ENCODE measurements around the gene CHD1.
"Not testable (repeated sequence)": the region's sequence is repeated elsewhere in the genome, so short reads cannot be mapped to it uniquely, and the experiment has no call there.

The CHD1 gene

DNA sequence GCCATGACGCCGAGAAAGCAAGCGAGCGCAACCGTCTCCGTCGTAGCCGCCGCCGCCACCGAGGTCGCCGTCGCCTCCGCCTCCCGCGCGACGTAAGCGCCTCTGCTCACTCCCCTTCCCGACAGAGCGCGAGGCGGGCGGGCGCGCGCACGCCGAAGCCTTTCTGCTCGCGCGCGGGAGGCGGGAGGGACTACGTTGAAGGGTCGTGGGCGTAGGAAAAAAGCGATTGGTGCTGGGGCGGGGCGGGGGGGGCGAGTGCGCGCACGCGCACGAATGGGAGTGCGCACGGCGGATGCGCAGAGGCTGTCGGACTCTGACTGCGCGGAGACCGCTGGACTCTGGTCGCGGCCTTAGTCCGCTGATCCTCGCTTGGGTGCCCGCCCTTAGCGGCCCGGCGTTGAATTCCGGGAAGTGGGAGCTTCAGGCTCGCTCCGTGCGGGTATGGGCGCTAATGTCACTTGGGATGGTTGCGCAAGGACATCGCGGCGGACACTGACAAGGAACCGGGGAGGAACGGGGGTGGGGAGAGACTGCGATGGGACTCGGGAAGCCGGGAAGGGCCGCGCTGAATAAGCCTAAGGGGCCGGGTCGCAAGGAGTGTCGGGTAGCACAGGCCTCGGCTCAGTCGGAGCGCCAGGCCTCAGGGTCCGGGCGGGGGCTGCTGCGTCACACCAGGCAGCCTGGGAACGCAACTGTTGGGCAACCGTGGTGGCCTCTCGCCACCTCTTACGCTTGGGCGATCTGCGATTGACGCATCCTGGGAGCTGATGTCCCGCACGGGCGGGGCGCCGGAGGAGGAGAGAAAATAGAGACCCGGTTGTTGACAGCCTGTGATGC is at the start of gene CHD1:
CHD1 (minus strand) TSS at position 135 of the 837 bp plus-strand sequence. CDS start 2,621 bp downstream, outside the sequence.
- peak; percentile 92 to 93 for DNase-seq

DNA sequence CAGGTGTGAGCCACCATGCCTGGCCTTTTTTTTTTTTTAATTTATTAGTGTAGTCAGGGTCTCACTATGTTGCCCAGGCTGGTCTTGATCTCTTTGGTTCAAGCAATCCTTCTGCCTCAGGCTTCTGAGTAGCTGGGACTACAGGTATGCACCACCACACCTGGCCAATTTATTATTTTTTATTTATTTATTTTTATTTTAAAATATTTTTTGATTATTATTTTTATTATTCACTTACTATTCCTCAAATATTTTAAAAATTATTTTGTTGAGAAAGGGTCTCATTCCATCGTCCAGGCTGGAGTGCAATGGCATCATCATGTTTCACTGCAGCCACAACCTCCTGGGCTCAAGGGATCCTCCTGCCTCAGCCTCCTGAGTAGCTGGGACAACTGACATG is 49.7 kb upstream of the CHD1 start:
- DNase-seq, result no peak

DNA sequence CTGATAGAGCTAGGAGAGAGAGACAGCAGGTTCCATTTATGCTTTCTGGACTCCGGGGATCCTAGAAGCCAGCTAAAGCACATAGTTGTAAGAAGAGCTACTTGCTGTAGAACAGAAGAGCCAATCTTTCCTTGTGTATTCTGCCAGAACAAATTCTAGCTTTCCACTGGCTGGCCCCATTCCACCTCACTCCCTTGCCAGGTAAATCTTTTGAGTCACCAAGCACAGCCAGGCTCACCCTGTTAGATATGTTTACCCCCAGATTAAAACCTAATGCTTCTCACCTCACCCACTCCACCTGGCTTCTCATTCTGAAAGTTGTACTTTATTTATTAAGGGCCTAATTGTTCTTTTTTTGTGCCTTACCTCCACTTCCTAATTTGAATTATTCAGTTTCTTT is 48.9 kb upstream of the CHD1 start:
- DNase-seq, result no peak

DNA sequence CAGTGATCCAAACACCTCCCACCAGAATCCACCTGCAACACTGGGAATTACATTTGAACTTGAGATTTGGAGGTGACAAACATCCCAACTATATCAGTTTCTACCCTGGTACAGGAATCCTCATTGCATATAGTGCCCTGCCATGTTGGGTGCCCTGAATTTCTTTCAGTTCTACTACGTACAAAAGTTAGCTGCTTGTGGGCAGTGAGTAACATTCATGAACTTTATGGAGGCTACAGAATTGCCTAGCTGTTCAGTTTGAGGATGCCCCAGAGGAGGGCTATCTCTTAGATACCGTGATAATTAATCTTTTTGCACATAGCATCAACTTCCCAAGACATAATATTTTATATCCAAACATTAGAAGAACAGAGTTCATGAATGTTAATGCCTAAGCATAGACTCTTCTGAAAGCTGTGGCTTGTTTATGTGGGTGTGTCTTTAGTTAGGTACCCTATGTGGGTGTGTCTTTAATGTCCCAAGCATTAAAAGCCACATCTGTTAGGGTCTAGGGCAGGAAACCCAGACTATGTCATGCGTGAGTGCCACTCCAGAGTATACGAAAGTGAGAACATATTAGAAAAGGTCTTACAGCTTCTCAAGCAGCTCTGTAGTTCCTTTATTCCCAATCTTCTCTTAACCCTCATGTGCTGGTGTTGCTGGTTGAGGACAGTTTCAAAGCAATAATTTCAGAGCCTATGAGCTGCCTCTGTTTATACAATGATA is 47.0 kb upstream of the CHD1 start:
- DNase-seq, result no peak

DNA sequence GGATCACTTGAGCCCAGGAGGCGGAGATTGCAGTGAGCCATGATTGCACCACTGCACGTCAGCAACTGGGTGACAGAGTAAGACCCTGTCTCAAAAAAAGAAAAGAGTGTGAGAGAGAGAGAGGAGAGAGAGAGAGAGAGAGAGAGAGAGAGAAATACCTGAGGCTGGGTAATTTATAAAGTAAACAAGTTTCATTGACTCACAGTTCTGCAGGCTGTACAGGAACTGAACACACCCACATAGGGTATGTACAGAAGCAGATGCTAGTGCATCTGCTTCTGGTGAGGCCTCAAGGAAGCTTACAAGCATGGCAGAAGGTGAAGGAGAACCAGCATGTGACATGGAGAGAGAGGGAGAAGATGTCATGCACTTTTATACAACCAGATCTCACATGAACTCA is 46.4 kb upstream of the CHD1 start:
- no peak for DNase-seq

DNA sequence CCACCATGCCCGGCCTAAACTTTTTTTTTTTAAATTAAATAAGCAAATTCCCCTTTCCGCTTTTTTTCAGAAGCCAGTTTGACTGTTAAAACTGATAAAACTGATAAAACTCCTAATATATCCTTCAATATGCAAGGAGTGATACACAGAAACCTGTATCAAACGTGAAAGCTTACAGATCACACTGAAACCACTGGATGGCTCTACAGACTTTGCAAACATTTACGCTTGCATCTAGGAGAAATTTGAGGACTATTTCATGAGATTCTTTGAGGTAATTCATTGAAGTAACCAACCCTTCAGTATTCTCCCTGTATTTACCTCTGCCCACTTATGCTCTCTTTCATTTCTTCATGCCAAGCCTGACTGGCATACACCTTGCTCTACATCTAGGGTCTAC is 40.6 kb upstream of the CHD1 start:
- no peak for DNase-seq

DNA sequence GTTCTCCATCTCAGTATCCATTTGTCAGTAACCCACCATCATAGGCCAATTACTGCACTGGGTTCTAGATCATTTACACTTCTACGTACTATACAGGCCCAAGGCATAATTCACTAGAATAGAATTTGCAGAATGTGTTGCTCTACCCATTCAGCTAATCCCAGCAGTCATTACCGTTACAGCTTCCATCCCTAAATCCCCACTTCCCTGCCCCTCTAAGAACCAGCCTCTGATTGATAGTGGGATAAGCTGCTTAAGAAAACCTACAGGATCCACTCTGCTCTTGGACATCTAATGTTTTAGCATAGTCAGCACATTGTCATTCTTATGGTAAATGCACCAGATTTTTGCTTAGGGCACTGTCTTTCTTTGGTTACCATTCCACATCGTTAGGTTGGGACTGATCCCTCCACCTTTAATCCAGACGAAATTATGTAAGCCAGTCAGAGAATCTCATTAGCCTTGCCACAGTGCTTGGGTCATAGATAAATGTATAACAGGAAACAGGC is 39.3 kb upstream of the CHD1 start:
- DNase-seq, result no peak

DNA sequence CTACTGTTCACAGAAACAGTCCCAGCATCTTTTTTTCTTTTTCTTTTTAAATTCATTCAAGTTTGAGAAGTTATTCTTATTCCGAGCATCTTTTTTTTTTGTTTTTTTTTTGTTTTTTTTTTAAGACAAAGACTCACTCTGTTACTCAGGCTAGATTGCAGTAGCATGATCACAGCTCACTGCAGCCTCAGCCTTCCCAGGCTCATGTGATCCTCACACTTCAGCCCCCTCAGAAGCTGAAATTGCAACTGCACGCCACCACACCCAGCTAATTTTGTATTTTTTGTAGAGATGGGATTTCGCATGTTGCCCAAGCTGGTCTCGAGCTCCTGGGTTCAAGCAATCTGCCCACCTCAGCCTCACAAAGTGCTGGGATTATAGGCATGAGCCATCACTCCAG is 36.4 kb upstream of the CHD1 start:
- no peak for DNase-seq

DNA sequence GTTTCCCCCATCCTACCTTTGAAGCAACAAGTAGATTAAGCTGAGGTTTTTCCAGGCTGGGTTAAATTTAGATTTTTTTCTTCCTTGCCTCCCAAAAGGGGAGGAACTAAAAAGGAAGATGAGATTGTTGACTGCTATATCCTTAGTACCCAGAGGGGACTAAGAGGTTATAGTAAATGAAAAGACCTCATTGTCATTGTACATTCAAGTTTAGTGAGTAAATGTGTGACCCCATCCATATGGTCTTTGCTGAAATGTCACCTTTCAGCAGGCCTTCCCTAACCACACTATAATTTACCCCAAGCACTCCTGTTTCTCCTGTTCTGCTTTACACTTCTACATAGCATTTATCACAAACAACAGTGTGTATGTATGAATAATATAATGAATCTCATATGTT is 35.8 kb upstream of the CHD1 start:
- no peak for DNase-seq

DNA sequence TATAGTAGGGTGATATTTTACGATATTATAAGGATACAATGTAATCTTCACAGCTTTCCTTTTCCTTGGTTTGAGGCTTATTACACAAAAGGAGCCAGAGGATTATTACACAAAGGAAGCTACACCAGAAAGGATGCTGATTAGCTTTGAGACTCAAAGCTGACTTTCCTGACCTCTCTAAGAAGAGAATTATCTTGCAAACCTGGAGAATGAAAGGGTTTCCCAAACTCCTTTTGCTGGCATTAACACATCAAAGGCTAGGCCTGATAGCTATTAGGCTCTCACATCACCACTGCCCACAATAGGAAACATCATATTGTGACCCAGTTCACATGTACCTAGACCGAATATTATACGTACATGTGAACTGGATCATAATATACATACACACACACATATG is 34.2 kb upstream of the CHD1 start:
- no peak for DNase-seq

DNA sequence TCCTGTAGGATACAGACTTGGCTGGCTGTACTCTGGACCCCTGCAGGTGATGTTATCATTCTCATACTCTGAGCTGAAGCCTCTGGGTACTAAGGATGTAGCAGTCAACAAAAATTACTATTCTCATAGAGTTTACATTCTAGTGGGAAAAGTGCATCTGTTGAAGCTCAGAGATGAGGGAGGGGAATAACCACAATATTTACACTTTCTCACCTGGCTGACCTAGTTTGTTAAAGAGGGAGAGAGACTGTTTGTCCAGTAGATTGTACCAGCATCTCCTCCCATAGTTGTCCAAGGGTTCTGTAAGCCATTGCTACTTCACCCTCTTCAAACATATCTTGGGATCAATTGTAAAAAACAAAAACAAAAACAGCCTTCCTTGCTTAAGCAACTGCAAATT is 33.8 kb upstream of the CHD1 start:
- no peak for DNase-seq

DNA sequence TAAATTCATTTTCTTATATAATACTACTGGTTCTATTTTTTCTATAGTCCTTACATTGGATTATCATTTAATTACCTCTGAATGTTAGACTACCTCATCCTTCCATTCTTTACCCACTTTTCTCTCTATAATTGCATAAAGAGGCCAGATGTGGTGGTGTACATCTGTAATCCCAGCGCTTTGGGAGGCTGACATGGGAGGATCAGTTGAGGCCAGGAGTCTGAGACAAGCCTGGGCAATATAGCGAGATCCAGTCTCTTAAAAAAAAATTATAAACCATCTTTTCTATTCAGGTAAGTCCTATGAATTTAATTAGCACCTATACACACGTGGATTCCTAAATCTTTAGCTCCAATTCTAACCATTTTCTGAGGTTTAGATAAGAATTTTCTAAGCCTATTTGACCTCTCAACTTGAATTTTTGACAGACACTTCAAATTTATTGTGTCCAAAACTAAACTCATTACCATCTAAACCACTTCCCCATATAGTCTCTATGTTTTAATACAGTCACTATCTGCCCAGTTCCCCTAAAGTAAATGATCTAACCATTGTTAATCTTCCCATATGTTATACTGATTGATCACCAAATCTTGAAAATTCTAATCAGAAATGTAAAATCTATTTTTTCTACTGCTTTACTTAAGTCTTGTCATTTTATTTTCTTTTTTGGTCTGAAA is 33.0 kb upstream of the CHD1 start:
- DNase-seq, result no peak

DNA sequence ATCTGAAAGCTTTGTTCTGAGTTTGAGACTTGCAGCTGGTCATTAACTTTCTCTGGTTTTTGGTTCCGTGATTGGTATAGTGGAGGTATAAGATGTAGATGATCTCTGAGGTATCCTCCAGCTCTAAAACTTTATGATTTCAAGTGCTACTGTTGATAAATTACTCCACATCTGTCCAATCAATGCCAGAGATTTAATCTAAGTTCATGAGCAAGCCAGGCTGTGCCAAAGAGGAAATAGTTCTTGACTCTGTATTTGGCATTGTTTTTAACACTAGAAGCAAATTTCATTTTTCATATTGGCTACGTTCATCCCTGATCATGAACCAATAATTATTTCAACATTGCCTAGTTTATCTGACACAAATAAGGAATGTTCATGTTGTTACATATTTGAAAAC is 28.5 kb upstream of the CHD1 start:
- no peak for DNase-seq

DNA sequence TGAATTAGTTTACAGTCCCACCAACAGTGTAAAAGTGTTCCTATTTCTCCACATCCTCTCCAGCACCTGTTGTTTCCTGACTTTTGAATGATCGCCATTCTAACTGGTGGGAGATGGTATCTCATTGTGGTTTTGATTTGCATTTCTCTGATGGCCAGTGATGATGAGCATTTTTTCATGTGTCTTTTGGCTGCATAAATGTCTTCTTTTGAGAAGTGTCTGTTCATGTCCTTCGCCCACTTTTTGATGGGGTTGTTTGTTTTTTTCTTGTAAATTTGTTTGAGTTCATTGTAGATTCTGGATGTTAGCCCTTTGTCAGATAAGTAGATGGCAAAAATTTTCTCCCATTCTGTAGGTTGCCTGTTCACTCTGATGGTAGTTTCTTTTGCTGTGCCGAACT is 27.1 kb upstream of the CHD1 start:
- DNase-seq, result not testable (repeated sequence)

DNA sequence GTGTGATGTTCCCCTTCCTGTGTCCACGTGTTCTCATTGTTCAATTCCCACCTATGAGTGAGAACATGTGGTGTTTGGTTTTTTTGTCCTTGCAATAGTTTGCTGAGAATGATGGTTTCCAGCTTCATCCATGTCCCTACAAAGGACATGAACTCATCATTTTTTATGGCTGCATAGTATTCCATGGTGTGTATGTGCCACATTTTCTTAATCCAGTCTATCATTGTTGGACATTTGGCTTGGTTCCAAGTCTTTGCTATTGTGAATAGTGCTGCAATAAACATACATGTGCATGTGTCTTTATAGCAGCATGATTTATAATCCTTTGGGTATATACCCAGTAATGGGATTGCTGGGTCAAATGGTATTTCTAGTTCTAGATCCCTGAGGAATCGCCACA is 26.7 kb upstream of the CHD1 start:
- not testable (repeated sequence) for DNase-seq

DNA sequence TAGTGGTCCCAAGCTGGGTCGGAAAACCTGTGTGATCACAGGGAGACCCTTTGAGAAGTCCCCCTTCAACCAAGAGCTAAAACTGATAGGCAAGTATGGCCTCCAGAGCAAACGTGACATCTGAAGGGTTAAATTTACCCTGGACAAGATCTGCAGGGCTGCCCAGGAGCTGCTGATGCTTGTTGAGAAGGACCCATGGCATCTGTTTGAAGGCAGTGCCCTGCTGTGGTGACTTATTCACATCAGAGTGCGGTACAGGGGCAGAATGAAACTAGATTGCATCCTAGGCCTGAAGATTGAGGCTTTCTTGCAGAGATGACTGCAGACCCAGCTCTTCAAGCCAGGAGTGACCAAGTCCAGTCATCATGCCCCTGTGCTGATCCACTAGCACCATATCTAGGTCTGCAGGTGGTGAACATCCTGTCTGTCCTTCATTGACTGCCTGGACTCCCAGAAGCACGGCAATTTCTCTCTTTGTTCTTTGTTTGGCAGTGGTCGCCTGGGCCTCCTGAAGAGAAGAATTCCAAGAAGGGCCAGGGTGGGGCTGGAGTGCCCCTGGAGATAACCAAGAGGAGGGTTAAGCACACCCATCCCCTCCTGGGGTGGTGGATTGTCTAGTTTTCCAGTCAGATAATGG is 25.7 kb upstream of the CHD1 start:
- DNase-seq, result no peak

DNA sequence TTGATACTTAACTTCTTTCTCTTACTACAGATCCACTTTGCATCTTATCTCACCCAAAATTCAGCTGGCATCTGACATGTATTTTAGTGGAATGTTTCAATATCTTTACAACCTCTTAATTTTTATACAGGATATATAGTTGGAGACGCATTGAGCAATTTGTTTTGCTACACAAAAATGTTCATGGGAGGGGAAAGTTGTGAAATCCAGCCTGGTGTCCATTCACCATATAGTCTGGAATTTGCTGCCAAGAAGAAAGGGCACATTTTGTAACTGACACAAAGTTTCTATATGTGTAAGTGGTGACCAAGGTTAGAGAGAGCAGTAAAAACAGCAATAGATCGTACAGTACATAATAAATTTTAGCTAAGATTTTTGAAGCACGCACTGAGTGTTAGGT is 14.0 kb upstream of the CHD1 start:
- DNase-seq, result no peak

DNA sequence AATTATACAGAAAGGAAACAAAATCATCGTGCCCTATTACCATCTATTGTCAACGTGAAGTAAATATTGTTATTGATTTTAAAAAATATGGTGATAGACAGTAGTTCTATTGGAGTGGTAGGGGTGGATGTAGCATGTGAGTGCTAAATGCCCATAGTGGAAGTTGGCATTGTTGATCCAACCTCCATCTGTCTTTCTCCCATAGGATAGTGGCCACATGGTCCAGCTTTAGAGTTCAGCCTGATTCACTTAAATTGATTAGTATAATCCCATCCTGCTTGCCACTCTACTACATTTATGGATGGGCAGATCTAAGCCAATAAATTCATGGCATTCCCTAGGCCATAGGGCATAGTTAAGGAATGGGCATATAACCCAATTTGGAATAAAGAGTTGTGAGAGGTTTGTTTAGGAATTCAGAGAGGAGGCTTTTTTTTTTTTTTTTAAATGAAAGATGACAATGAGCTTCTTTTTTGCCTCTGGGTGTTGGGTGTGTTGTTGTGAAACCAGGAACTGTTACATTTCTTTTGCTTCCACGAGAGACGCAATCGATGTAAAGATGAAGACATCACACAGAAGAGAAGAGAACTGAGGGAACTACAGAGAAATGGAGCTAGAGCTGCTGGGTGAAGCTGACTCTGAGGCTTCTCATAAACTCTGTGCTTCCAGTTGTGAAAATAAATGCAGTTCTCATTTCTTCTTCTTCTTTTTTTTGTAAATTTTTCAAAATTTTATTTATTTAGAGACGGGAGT is 12.5 kb upstream of the CHD1 start:
- no peak for DNase-seq

DNA sequence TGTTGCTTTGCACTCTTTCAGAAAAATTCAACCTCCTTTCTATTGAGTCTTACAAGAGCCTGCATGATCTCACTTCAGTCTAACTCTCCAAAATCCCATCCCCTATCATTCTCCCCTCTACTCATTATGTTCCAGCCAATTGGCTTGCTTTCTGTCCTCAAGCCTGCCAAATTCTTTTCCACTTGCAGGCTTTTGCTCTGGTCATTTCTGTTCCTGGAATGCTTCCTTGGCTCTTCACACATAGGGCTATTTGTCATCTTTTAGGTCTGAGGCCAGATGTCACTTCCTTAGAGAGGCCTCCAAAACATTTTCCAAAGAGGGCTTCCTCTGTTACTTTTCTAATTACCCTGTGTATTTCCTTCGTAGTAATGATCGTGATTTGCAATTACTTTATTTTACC is 11.8 kb upstream of the CHD1 start:
- DNase-seq, result no peak

DNA sequence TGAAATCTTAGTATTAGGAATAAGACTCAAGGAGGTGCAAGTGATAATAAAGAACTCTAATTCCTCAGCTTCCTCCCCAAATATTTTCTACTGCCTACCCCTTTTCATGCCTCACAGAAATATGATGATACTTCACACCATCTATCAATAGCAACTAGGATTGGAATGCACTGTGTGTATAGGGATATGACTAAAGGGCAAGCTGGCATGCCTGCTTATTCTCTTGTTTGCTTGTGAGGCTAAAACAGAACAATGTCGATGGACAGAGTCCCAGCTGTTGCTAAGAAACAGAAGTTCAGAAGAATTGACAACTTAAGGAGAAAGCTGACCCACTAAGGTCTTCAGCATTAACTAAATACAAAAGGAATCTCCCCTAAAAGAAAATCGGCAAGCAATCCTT is 9.7 kb upstream of the CHD1 start:
- no peak for DNase-seq

DNA sequence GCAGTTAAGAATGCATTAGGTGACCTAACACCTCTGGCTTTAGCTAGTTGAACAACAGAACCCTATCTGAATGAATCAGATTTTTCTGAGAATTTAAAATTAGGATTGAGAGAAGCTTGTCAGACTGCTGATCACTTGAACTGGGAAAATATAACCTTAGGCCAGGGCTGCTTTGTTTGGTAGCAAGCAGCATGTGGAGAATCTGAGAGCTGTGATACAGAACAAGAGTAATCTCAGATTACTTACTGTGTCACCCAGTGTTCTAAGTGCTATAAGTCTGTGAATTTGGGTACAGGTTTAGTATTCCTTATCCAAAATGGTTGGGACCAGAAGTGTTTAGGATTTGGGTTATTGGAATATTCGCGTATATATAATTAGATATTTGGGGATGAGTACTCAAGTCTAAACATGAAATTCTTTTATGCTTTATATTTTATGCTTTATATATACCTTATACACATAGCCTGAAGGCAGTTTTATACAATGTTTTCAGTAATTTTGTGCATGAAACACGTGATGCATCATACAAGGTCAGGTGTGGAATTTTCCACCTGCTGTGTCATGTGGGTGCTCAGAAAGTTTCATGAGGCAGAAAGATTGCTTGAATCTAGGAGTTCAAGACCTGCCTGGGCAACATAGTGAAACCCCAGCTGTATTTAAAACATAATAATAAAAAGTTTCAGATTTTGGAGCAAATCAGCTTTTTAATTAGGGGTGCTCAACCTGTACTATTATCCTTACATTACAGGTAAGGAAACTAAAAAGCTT is 8.3 kb upstream of the CHD1 start:
- DNase-seq, result peak in 1 of 2 experiments; percentile 2

DNA sequence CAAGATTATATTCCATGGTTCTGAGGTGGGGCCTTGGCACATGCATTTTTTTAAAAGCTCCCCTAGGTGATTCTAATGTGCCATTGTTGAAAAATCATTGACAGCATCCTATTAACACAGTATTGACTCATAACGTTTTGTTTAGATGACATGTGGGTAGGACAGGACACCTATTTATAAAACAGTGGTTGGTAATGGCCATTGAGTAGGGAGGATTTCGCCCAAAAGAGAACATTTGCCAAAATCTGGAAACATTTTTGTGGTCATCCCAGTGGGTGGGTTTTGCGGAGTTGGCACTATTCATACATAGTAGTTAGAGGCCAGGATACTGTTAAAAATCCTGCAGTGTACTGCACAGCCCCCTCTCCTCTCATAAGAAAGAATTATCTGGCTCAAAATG is 6.4 kb upstream of the CHD1 start:
- no peak for DNase-seq
